ENCODE measurements around the gene ZBTB24.

ZBTB24 gene

GRCh38 chr6:109498052-109498451, 15.0 kb upstream of the ZBTB24 start:
- DNase-seq = no peak

GRCh38 chr6:109496036-109496772, 13.2 kb upstream of the ZBTB24 start:
- DNase-seq = no peak

- no peak for DNase-seq
Observed at GRCh38 chr6:109493865-109494264, 10.8 kb upstream of the ZBTB24 start.

GRCh38 chr6:109491207-109491938, 8.4 kb upstream of the ZBTB24 start:
- DNase-seq = no peak

- DNase-seq = no peak
Observed at GRCh38 chr6:109490713-109491112, 7.7 kb upstream of the ZBTB24 start.

GRCh38 chr6:109488001-109488400, 5.0 kb upstream of the ZBTB24 start:
- DNase-seq = no peak

- no peak for DNase-seq
Observed at GRCh38 chr6:109486068-109486467, 3.0 kb upstream of the ZBTB24 start.

GRCh38 chr6:109485266-109485935, 2.4 kb upstream of the ZBTB24 start:
- no peak for DNase-seq

GRCh38 chr6:109484122-109484521, 1.1 kb upstream of the ZBTB24 start:
- no peak for DNase-seq

GRCh38 chr6:109483735-109484057, 677 bp upstream of the ZBTB24 start:
- no peak for DNase-seq

- DNase-seq = no peak
Observed at GRCh38 chr6:109480993-109481480, 2.0 kb downstream of the ZBTB24 start.

- no peak for DNase-seq
Observed at GRCh38 chr6:109478841-109479624, 4.0 kb downstream of the ZBTB24 start.

GRCh38 chr6:109478222-109478805, 4.7 kb downstream of the ZBTB24 start:
- DNase-seq = peak; percentile 41

- no peak for DNase-seq
Observed at GRCh38 chr6:109477725-109478124, 5.3 kb downstream of the ZBTB24 start.

- no peak for DNase-seq
Observed at GRCh38 chr6:109477184-109477583, 5.8 kb downstream of the ZBTB24 start.

GRCh38 chr6:109475625-109476024, 7.4 kb downstream of the ZBTB24 start:
- DNase-seq = no peak

GRCh38 chr6:109474995-109475394, 8.0 kb downstream of the ZBTB24 start:
- no peak for DNase-seq

- no peak for DNase-seq
Observed at GRCh38 chr6:109473120-109473519, 9.9 kb downstream of the ZBTB24 start.

GRCh38 chr6:109472132-109472995, 10.7 kb downstream of the ZBTB24 start:
- DNase-seq = no peak

GRCh38 chr6:109471105-109471810, 11.8 kb downstream of the ZBTB24 start:
- no peak for DNase-seq

GRCh38 chr6:109469591-109470189, 13.3 kb downstream of the ZBTB24 start:
- DNase-seq = no peak

Measured in fibroblast of skin of right biceps (primary cell).